H9 (cell line): ENCODE data around the gene AGBL4. TPM values are rescaled to one million over a fixed set of nuclear protein-coding genes. Genes with fewer than 3 reads are reported as not detected.

Experiments used
- DNase-seq: peaks from one replicate; pipeline ENCODE4 v3.0.0-alpha.2; 2017
- H2AFZ ChIP-seq: one replicate; pipeline ENCODE4 v1.6.1; 2013; ENCODE audit warnings: mild to moderate bottlenecking, low read length, control low read depth, moderate library complexity
- H2AK5ac ChIP-seq: 2 replicates; pipeline ENCODE4 v1.6.1; 2013; ENCODE audit warnings: low read length, control low read depth, mixed read lengths; ENCODE audit not compliant: insufficient read length
- H2BK120ac ChIP-seq: one replicate; pipeline ENCODE4 v1.6.1; 2013; ENCODE audit warnings: low read depth, mild to moderate bottlenecking, low read length, control low read depth, inconsistent platforms; ENCODE audit not compliant: poor library complexity, severe bottlenecking
- H2BK12ac ChIP-seq: 2 replicates; pipeline ENCODE4 v1.6.1; 2013; ENCODE audit warnings: low read length, control low read depth, mixed read lengths, low read depth; ENCODE audit not compliant: insufficient read length
- H2BK15ac ChIP-seq: 2 replicates; pipeline ENCODE4 v1.6.1; 2013; ENCODE audit warnings: low read depth, low read length, control low read depth
- H2BK20ac ChIP-seq: one replicate; pipeline ENCODE4 v1.6.1; 2013; ENCODE audit warnings: low read depth, mild to moderate bottlenecking, low read length, control low read depth, inconsistent platforms; ENCODE audit not compliant: poor library complexity, severe bottlenecking
- H2BK5ac ChIP-seq: 2 replicates; pipeline ENCODE4 v1.6.1; 2013; ENCODE audit warnings: low read length, control low read depth, mixed read lengths; ENCODE audit not compliant: insufficient read length
- H3K14ac ChIP-seq: 2 replicates; pipeline ENCODE4 v1.6.1; 2013; ENCODE audit warnings: low read length, control low read depth; ENCODE audit not compliant: insufficient read depth
- H3K18ac ChIP-seq: 2 replicates; pipeline ENCODE4 v1.6.1; 2013; ENCODE audit warnings: low read depth, mild to moderate bottlenecking, mixed read lengths, low read length, control low read depth; ENCODE audit not compliant: insufficient read length
- H3K23ac ChIP-seq: 2 replicates; pipeline ENCODE4 v1.6.1; 2013; ENCODE audit warnings: low read length, control low read depth, mixed read lengths, low read depth; ENCODE audit not compliant: insufficient read length
- H3K23me2 ChIP-seq: 2 replicates; pipeline ENCODE4 v1.6.1; 2013; ENCODE audit warnings: low read depth, mild to moderate bottlenecking, mixed read lengths, low read length, control low read depth; ENCODE audit not compliant: insufficient read length, poor library complexity, severe bottlenecking
- H3K27ac ChIP-seq: 2 replicates; pipeline ENCODE4 v1.5.1; 2013; ENCODE audit warnings: low read length, control low read depth, mixed read lengths, low read depth; ENCODE audit not compliant: insufficient read length
- H3K27me3 ChIP-seq: 2 replicates; pipeline ENCODE4 v1.6.1; 2013; ENCODE audit warnings: low read length, control low read depth, inconsistent platforms; ENCODE audit not compliant: insufficient read depth
- H3K4ac ChIP-seq: 2 replicates; pipeline ENCODE4 v1.6.1; 2013; ENCODE audit warnings: low read depth, mild to moderate bottlenecking, control low read depth, inconsistent platforms, low read length, moderate library complexity
- H3K4me1 ChIP-seq: 2 replicates; pipeline ENCODE4 v1.6.1; 2013; ENCODE audit warnings: low read length, control low read depth, inconsistent platforms; ENCODE audit not compliant: insufficient read depth
- H3K4me2 ChIP-seq: 2 replicates; pipeline ENCODE4 v1.6.1; 2013; ENCODE audit warnings: low read length, control low read depth, mixed read lengths; ENCODE audit not compliant: insufficient read length, insufficient read depth
- H3K56ac ChIP-seq: 2 replicates; pipeline ENCODE4 v1.6.1; 2013; ENCODE audit warnings: low read depth, mild to moderate bottlenecking, mixed read lengths, low read length, control low read depth; ENCODE audit not compliant: insufficient read length
- H3K79me1 ChIP-seq: 2 replicates; pipeline ENCODE4 v1.6.1; 2013; ENCODE audit warnings: low read depth, mild to moderate bottlenecking, moderate library complexity, low read length, control low read depth, inconsistent platforms; ENCODE audit not compliant: insufficient read depth, poor library complexity, severe bottlenecking
- H3K79me2 ChIP-seq: 2 replicates; pipeline ENCODE4 v1.6.1; 2013; ENCODE audit warnings: low read length, control low read depth, inconsistent platforms; ENCODE audit not compliant: insufficient read depth
- H3K9ac ChIP-seq: 2 replicates; pipeline ENCODE4 v1.6.1; 2013; ENCODE audit warnings: low read length, control low read depth, mixed read lengths; ENCODE audit not compliant: insufficient read length; ENCODE audit errors: extremely low read depth
- H3K9me3 ChIP-seq: one replicate; pipeline ENCODE4 v1.6.1; 2013; ENCODE audit warnings: low read depth, low read length, inconsistent platforms; ENCODE audit not compliant: control insufficient read depth
- H3T11ph ChIP-seq: one replicate; pipeline ENCODE4 v1.6.1; 2013; ENCODE audit warnings: mild to moderate bottlenecking, low read length, control low read depth, inconsistent platforms
- H4K20me1 ChIP-seq: one replicate; pipeline ENCODE4 v1.6.1; 2013; ENCODE audit not compliant: control insufficient read depth, insufficient read length, insufficient read depth
- H4K5ac ChIP-seq: 2 replicates; pipeline ENCODE4 v1.6.1; 2013; ENCODE audit warnings: low read depth, mild to moderate bottlenecking, mixed read lengths, low read length, control low read depth; ENCODE audit not compliant: insufficient read length
- H4K8ac ChIP-seq: replicated peaks from 2 replicates; pipeline ENCODE4 v1.6.1; 2013; ENCODE audit warnings: low read length, control low read depth, mixed read lengths, low read depth; ENCODE audit not compliant: insufficient read length
- H4K91ac ChIP-seq: 2 replicates; pipeline ENCODE4 v1.6.1; 2013; ENCODE audit warnings: low read depth, mild to moderate bottlenecking, moderate library complexity, mixed read lengths, low read length, control low read depth; ENCODE audit not compliant: insufficient read length
- H3K27ac Mint-ChIP-seq, 3 experiments: 2 replicates in 2 of 3; 3 replicates in 1 of 3; pipeline ENCODE4 v1.8.0; 2020 to 2021; ENCODE audit warnings: mixed read lengths in 3 of 3, mild to moderate bottlenecking in 1 of 3, moderate library complexity in 1 of 3
- H3K27me3 Mint-ChIP-seq: 2 replicates; pipeline ENCODE4 v1.8.0; 2021; ENCODE audit warnings: low read depth, mild to moderate bottlenecking, moderate library complexity, mixed read lengths
- H3K36me3 Mint-ChIP-seq, 3 experiments: 2 replicates in 2 of 3; 3 replicates in 1 of 3; pipeline ENCODE4 v1.8.0; 2020 to 2021; ENCODE audit warnings: low read depth in 3 of 3, mixed read lengths in 3 of 3; ENCODE audit not compliant: insufficient read depth in 1 of 3
- H3K4me1 Mint-ChIP-seq, 2 experiments: 2 replicates each; pipeline ENCODE4 v1.8.0; 2020; ENCODE audit warnings: mixed read lengths in 2 of 2
- H3K4me3 Mint-ChIP-seq, 2 experiments: 2 replicates in 1 of 2; 3 replicates in 1 of 2; pipeline ENCODE4 v1.8.0; 2020 to 2021; ENCODE audit warnings: mild to moderate bottlenecking in 2 of 2, mixed read lengths in 2 of 2, moderate library complexity in 1 of 2
- H3K9me3 Mint-ChIP-seq, 2 experiments: 2 replicates in 1 of 2; 3 replicates in 1 of 2; pipeline ENCODE4 v1.8.0; 2020; ENCODE audit warnings: mild to moderate bottlenecking in 2 of 2, mixed read lengths in 2 of 2, moderate library complexity in 1 of 2
- CTCF ChIP-seq: fragments of 200-600 bp; sonication (generic); conservative IDR thresholded peaks from 3 replicates; pipeline ENCODE4 v1.8.0; 2021; ENCODE audit warnings: antibody characterized with exemption, mild to moderate bottlenecking
- total RNA-seq: library from RNA; stranded (reverse); gene quantifications from 2 replicates; pipeline ENCODE4 v1.2.1, GENCODE V29; 2021

Gene AGBL4
- total RNA-seq, 1 experiment from 2014 or later, result not detected

GRCh38 chr1:49252917-49253316 lies 770.8 kb downstream of the AGBL4 start:
- Histone ChIP-seq H3K14ac (no peak overlapping the region), H3K23ac (no peak overlapping the region), H3K4me1 (no peaks in the 10 kb centered on the region), H3K4me2 (no peak overlapping the region), H2AFZ (no peak overlapping the region), H3K23me2 (no peaks in the 10 kb centered on the region), H3K27ac (no peak overlapping the region), H3K18ac (no peak overlapping the region), H4K20me1 (no peaks in the 10 kb centered on the region), H2AK5ac (no peak overlapping the region), H4K5ac (no peak overlapping the region), H4K8ac (no peak overlapping the region), H3T11ph (no peak overlapping the region), H2BK12ac (no peak overlapping the region), H2BK5ac (no peak overlapping the region), H2BK15ac (no peak overlapping the region), H3K4ac (no peak overlapping the region), H3K79me1 (no peaks in the 10 kb centered on the region), H3K9me3 (peaks cover 16% of the 10 kb centered on the region), H3K9ac (no peak overlapping the region), H2BK120ac (no peak overlapping the region), H3K27me3 (no peaks in the 10 kb centered on the region), H3K56ac (no peak overlapping the region), H4K91ac (no peak overlapping the region), H2BK20ac (no peak overlapping the region), H3K79me2 (no peaks in the 10 kb centered on the region)
- no peak overlapping the region for H3K4me3 Mint-ChIP-seq
- peaks cover 6 to 37% (median 6%) of the 10 kb centered on the region in 3 experiments; a peak in 6 of 7 replicates for H3K36me3 Mint-ChIP-seq
- peaks cover 93 to 95% of the 10 kb centered on the region in 2 experiments for H3K9me3 Mint-ChIP-seq
- no peak for TF ChIP-seq CTCF
- no peaks in the 10 kb centered on the region; the same call in none of the 2 replicates for H3K27me3 Mint-ChIP-seq
- no peak overlapping the region for H3K27ac Mint-ChIP-seq
- no peak for DNase-seq
- no peaks in the 10 kb centered on the region for H3K4me1 Mint-ChIP-seq
